Neuronal stem cell (in vitro differentiated cells): ENCODE measurements around the gene TMX3.
A peak's percentile ranks its signal among the peaks of the same experiment; 100 is the strongest.

ENCODE experiments used
- DNase-seq: peaks from one replicate; pipeline ENCODE4 v3.0.0-alpha.2; 2013; ENCODE audit warnings: low spot score
- H2AFZ ChIP-seq: one replicate; pipeline ENCODE4 v1.6.1; 2013; ENCODE audit warnings: mild to moderate bottlenecking, low read length, inconsistent platforms
- H2AK5ac ChIP-seq: 2 replicates; pipeline ENCODE4 v1.6.1; 2013; ENCODE audit warnings: low read depth, mild to moderate bottlenecking, inconsistent platforms, low read length, moderate library complexity, mixed read lengths
- H2BK120ac ChIP-seq: 2 replicates; pipeline ENCODE4 v1.6.1; 2013; ENCODE audit warnings: low read depth, mild to moderate bottlenecking, inconsistent platforms, low read length, moderate library complexity, mixed read lengths
- H2BK12ac ChIP-seq: one replicate; pipeline ENCODE4 v1.6.1; 2013; ENCODE audit warnings: low read length, inconsistent platforms
- H2BK15ac ChIP-seq: 2 replicates; pipeline ENCODE4 v1.6.1; 2013; ENCODE audit warnings: mild to moderate bottlenecking, low read length, inconsistent platforms, mixed read lengths
- H2BK5ac ChIP-seq: one replicate; pipeline ENCODE4 v1.6.1; 2013; ENCODE audit warnings: inconsistent platforms, mild to moderate bottlenecking, low read length, moderate library complexity
- H3K14ac ChIP-seq: one replicate; pipeline ENCODE4 v1.6.1; 2013; ENCODE audit warnings: low read length, inconsistent platforms
- H3K18ac ChIP-seq: 2 replicates; pipeline ENCODE4 v1.6.1; 2013; ENCODE audit warnings: low read length, inconsistent platforms
- H3K23ac ChIP-seq: 2 replicates; pipeline ENCODE4 v1.6.1; 2013; ENCODE audit warnings: low read depth, mild to moderate bottlenecking, mixed read lengths, low read length, inconsistent platforms; ENCODE audit not compliant: poor library complexity
- H3K27ac ChIP-seq: replicated peaks from 3 replicates; pipeline ENCODE4 v1.5.1; 2013; ENCODE audit warnings: low read length, inconsistent platforms
- H3K27me3 ChIP-seq, 3 experiments: 2 replicates each; pipeline ENCODE4 v1.6.1; 2013; ENCODE audit warnings: low read length in 3 of 3, mild to moderate bottlenecking in 2 of 3, inconsistent platforms in 1 of 3, low read depth in 1 of 3, mixed read lengths in 1 of 3, moderate library complexity in 1 of 3; ENCODE audit not compliant: control insufficient read depth in 3 of 3, insufficient read depth in 3 of 3
- H3K36me3 ChIP-seq, 2 donors: replicated peaks in 1 of 2; 2 replicates each; pipeline ENCODE4 v1.6.1; 2013; ENCODE audit warnings: low read length in 2 of 2; ENCODE audit not compliant: control insufficient read depth in 2 of 2, insufficient read depth in 2 of 2
- H3K4ac ChIP-seq: 2 replicates; pipeline ENCODE4 v1.6.1; 2013; ENCODE audit warnings: inconsistent platforms, mild to moderate bottlenecking, low read length, moderate library complexity
- H3K4me1 ChIP-seq, 2 donors: 1 replicate in 1 of 2; 2 replicates in 1 of 2; pipeline ENCODE4 v1.6.1; 2013; ENCODE audit warnings: low read length in 2 of 2, low read depth in 1 of 2; ENCODE audit not compliant: control insufficient read depth in 2 of 2, insufficient read depth in 1 of 2
- H3K4me2 ChIP-seq: one replicate; pipeline ENCODE4 v1.6.1; 2013; ENCODE audit warnings: mild to moderate bottlenecking, low read length, inconsistent platforms; ENCODE audit not compliant: insufficient read depth, poor library complexity, severe bottlenecking
- H3K4me3 ChIP-seq, 2 donors: 2 replicates each; pipeline ENCODE4 v1.5.1; 2013; ENCODE audit warnings: low read length in 2 of 2, mild to moderate bottlenecking in 2 of 2, inconsistent platforms in 1 of 2, moderate library complexity in 1 of 2
- H3K79me1 ChIP-seq: one replicate; pipeline ENCODE4 v1.6.1; 2013; ENCODE audit warnings: low read depth, mild to moderate bottlenecking, inconsistent platforms, low read length, moderate library complexity
- H3K9ac ChIP-seq: one replicate; pipeline ENCODE4 v1.6.1; 2013; ENCODE audit warnings: mild to moderate bottlenecking, low read depth, low read length, inconsistent platforms; ENCODE audit not compliant: poor library complexity
- H3K9me3 ChIP-seq, 2 donors: replicated peaks in 1 of 2; 2 replicates each; pipeline versions ENCODE3 to v1.6.1; 2013; ENCODE audit warnings: low read length in 2 of 2, mild to moderate bottlenecking in 2 of 2, inconsistent platforms in 1 of 2, low read depth in 1 of 2, mixed read lengths in 1 of 2, moderate library complexity in 1 of 2; ENCODE audit not compliant: control insufficient read depth in 2 of 2, insufficient read depth in 1 of 2
- H4K8ac ChIP-seq: one replicate; pipeline ENCODE4 v1.6.1; 2013; ENCODE audit warnings: low read depth, mild to moderate bottlenecking, inconsistent platforms, low read length, moderate library complexity
- H4K91ac ChIP-seq: one replicate; pipeline ENCODE4 v1.6.1; 2013; ENCODE audit warnings: low read length, low read depth, mild to moderate bottlenecking, inconsistent platforms; ENCODE audit not compliant: poor library complexity
- WGBS, 2 donors: extraction: QIAGEN DNeasy Blood & Tissue Kit; methylation state at CpG; one replicate each; pipeline ENCODE4 v1.1.7; 2013; ENCODE audit warnings: missing lambda C conversion rate in 2 of 2, mixed read lengths in 1 of 2; ENCODE audit not compliant: insufficient read length in 2 of 2, insufficient replicate concordance in 1 of 2; ENCODE audit errors: extremely low coverage in 2 of 2; 5-methylcytosine and 5-hydroxymethylcytosine counted together

The TMX3 gene

GRCh38 chr18:68713796-68714195, 1.1 kb downstream of the TMX3 start:
- Histone ChIP-seq H3K4ac (no peak overlapping the region), H3K27me3 (no peaks in the 10 kb centered on the region), H3K18ac (no peak overlapping the region), H2BK120ac (no peak overlapping the region), H2BK15ac (no peak overlapping the region), H3K36me3 (peaks cover 17 to 56% of the 10 kb centered on the region in 2 donors), H3K79me1 (peaks cover 8% of the 10 kb centered on the region), H2BK12ac (no peak overlapping the region), H2AFZ (no peak overlapping the region), H3K23ac (no peak overlapping the region), H3K4me1 (peaks cover 0 to 2% of the 10 kb centered on the region in 2 donors), H4K91ac (no peak overlapping the region), H3K4me3 (peak overlapping the region in 1 of 2 donors; percentile 73), H2BK5ac (no peak overlapping the region), H3K4me2 (peak overlapping the region; percentile 43), H3K14ac (no peak overlapping the region), H4K8ac (no peak overlapping the region), H3K27ac (no peak overlapping the region), H3K9me3 (no peaks in the 10 kb centered on the region), H2AK5ac (no peak overlapping the region), H3K9ac (no peak overlapping the region)
- WGBS, 2 donors = 100% methylated on average over 1 of the region's 6 CpGs; no CpG with 5 or more reads in 1 of the 2 donors
- no peak for DNase-seq

GRCh38 chr18:68713131-68713530, 1.8 kb downstream of the TMX3 start:
- H3K27ac ChIP-seq = no peak overlapping the region
- WGBS, 2 donors = no CpG with 5 or more reads among the region's 4 CpGs
- no peak for DNase-seq

GRCh38 chr18:68707646-68708045, 7.3 kb downstream of the TMX3 start:
- Histone ChIP-seq H3K4me2 (no peak overlapping the region), H2BK12ac (no peak overlapping the region), H2BK120ac (no peak overlapping the region), H2AFZ (no peak overlapping the region), H3K4ac (no peak overlapping the region), H2BK5ac (no peak overlapping the region), H3K18ac (no peak overlapping the region), H3K79me1 (peaks cover 2% of the 10 kb centered on the region), H3K4me1 (no peaks in the 10 kb centered on the region), H3K9ac (no peak overlapping the region), H3K27me3 (no peaks in the 10 kb centered on the region), H3K36me3 (peaks cover 23 to 100% of the 10 kb centered on the region in 2 donors), H3K23ac (no peak overlapping the region), H3K4me3 (no peak overlapping the region), H4K91ac (no peak overlapping the region), H3K27ac (no peak overlapping the region), H2BK15ac (no peak overlapping the region), H2AK5ac (no peak overlapping the region), H4K8ac (no peak overlapping the region), H3K14ac (no peak overlapping the region), H3K9me3 (peaks cover 0 to 4% of the 10 kb centered on the region in 2 donors)
- DNase-seq = no peak
- no CpG with 5 or more reads among the region's 2 CpGs for WGBS, 2 donors

More at GRCh38 chr18:68713131-68713530, 1.8 kb downstream of the TMX3 start:
- Histone ChIP-seq H3K4me3 (peak overlapping the region; percentile 9 to 48), H2BK120ac (no peak overlapping the region), H3K4me2 (peak overlapping the region; percentile 18), H2BK15ac (no peak overlapping the region), H3K9ac (peak overlapping the region; percentile 44), H3K14ac (no peak overlapping the region), H3K4me1 (peaks cover 0 to 2% of the 10 kb centered on the region in 2 donors), H2BK12ac (no peak overlapping the region), H4K91ac (no peak overlapping the region), H3K27me3 (no peaks in the 10 kb centered on the region), H3K18ac (no peak overlapping the region), H3K23ac (no peak overlapping the region), H3K79me1 (peaks cover 8% of the 10 kb centered on the region), H2BK5ac (no peak overlapping the region), H2AFZ (no peak overlapping the region), H3K36me3 (peaks cover 20 to 61% of the 10 kb centered on the region in 2 donors), H3K9me3 (no peaks in the 10 kb centered on the region), H3K4ac (no peak overlapping the region), H4K8ac (no peak overlapping the region), H2AK5ac (no peak overlapping the region)

GRCh38 chr18:68705119-68705518, 9.8 kb downstream of the TMX3 start:
- Histone ChIP-seq H2AFZ (no peak overlapping the region), H3K9me3 (peaks cover 0 to 6% of the 10 kb centered on the region in 2 donors), H3K4ac (no peak overlapping the region), H3K36me3 (peaks cover 11 to 100% of the 10 kb centered on the region in 2 donors), H3K9ac (no peak overlapping the region), H4K91ac (no peak overlapping the region), H3K14ac (no peak overlapping the region), H3K27me3 (no peaks in the 10 kb centered on the region), H2BK5ac (no peak overlapping the region), H3K4me3 (no peak overlapping the region), H2BK120ac (no peak overlapping the region), H3K27ac (no peak overlapping the region), H3K4me1 (no peaks in the 10 kb centered on the region), H2BK15ac (no peak overlapping the region), H4K8ac (no peak overlapping the region), H2BK12ac (no peak overlapping the region), H3K4me2 (no peak overlapping the region), H3K23ac (no peak overlapping the region), H3K79me1 (peaks cover 2% of the 10 kb centered on the region), H3K18ac (no peak overlapping the region), H2AK5ac (no peak overlapping the region)
- DNase-seq = no peak
- no CpG with 5 or more reads among the region's 1 CpG for WGBS, 2 donors
